Activated gamma-delta T cell treated with anti-CD3 and anti-CD28 coated beads, Interleukin-2, amount 50 U/mL, for 16 hours (primary cell): ENCODE measurements around the gene APCDD1.

Experiments
- DNase-seq: peaks from one replicate; pipeline ENCODE4 v3.0.0-alpha.2; 2020; ENCODE audit warnings: low read depth

The APCDD1 gene

GRCh38 chr18:10453806-10454680 lies at the start of gene APCDD1:
Gene APCDD1 (plus strand): TSS chr18:10454635. CDS start chr18:10454982, 347 bp downstream.
- no peak for DNase-seq

GRCh38 chr18:10405014-10405493 lies 49.4 kb upstream of the APCDD1 start:
- no peak for DNase-seq

- no peak for DNase-seq
Observed at GRCh38 chr18:10405816-10406663, 48.4 kb upstream of the APCDD1 start.

- no peak for DNase-seq
Observed at GRCh38 chr18:10408131-10408530, 46.3 kb upstream of the APCDD1 start.

DNA sequence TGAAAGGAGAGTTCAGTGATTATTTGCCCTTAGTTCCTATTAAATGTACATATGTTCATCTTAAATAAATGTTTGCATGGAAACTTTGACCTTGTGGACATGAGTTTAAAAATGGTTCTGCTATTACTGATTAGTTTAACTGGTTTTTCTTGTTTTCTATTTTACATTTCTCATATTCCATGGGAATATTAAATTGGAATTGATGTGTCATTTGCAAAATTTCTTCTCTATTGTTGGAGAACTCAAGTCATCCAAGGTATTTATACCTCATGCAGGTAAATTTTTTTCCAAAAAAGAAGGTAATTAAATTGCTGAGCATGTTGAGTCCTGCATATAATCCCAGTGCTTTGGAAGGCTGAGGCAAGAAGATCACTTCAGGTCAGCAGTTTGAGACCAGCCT lies 45.4 kb upstream of the APCDD1 start:
- DNase-seq: no peak

- DNase-seq: no peak
Observed at GRCh38 chr18:10410472-10411308, 43.7 kb upstream of the APCDD1 start.

- no peak for DNase-seq
Observed at GRCh38 chr18:10412933-10413332, 41.5 kb upstream of the APCDD1 start.

GRCh38 chr18:10413722-10414121 lies 40.7 kb upstream of the APCDD1 start:
- DNase-seq: no peak

GRCh38 chr18:10414293-10414842 lies 40.1 kb upstream of the APCDD1 start:
- DNase-seq: no peak

DNA sequence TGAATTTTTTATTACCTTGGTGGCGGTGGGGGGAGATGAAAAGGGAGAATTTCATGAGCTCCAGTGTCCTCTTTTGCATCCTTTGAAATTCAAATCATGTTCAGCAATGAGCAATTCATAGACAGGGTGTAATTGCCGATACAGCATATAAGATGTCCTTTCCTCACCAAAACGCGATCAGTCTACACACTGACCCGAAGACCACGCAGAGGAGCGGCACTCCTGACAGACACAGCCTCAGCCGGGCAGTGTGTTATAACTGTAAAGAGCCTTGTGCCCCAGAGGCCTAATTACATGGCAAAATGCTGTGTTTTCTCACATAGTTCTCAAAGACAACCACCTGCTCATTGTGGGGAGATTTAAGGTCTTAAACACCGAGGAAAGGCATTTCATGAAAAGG lies 38.4 kb upstream of the APCDD1 start:
- no peak for DNase-seq

DNA sequence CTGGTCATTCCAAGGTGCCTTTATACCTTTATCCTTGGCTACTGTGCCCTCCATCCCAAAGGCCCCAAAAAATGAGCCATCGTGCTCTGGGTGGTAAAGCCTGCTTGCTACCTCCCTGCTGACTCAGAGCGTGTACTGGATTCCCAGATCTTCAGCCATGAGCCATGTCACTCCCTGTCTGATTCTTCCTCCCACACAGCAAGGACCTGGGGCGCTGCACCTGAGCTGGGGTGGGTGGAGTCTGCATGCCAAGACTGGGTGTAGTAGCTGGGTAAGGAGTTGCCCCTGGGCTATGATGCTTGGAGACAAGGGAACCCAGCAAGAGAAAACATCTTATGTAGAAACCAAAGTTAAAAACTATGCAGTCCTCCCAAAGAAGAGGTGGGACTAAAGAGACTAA lies 37.2 kb upstream of the APCDD1 start:
- DNase-seq: no peak

DNA sequence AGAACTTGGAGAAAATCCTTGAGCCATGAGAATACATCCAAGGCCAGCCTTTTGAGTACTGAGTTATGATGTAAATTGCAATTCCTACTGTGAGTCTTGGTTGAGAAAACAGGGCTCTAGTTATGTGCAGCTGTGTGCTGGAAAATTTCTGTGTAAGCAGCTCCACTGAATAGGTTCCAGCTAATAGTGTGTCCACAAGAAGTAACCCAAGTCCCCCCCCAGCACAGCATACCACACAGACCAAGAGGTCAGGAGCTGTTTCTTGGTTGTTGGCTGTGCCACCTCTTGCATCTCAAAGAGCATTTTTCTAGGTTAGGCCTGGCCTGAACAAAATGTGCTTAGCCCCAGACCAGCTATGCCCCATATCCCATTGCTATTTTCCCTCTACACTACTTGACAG lies 36.8 kb upstream of the APCDD1 start:
- no peak for DNase-seq

GRCh38 chr18:10418836-10419235 lies 35.6 kb upstream of the APCDD1 start:
- no peak for DNase-seq

DNA sequence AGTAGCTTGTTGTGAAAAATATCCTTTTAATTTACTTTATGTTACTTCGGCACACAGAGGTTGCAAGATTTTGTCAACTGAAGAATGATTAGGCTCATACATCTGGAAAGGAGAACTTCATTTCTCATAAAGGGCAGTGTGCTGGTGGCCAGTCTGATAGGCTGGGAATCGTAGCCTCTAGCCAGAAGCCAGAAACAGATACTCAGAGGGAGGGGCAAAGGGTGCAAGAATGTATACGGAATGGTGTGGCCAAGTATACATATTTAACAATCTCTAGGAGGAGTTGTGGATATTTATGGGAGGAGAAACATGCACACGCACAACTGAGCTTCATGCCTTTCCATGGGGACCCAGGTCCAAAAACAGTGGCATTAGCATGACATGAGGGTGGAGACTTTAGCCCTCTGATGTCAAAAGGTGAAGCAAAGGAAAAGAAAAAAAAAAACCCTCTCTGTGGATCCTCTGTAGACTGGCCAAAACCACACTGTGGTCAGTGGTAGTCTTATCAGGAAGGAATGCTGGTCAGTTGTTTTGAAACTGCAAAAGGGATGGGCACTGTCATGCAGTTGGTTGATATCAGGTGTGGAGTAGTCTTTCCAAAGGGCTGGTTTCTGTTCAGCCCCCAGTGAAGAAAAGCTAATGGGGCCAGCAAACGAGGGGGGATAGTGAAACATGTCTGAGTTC lies 34.9 kb upstream of the APCDD1 start:
- DNase-seq: no peak

GRCh38 chr18:10420561-10421352 lies 33.7 kb upstream of the APCDD1 start:
- no peak for DNase-seq

- no peak for DNase-seq
Observed at GRCh38 chr18:10421859-10422258, 32.6 kb upstream of the APCDD1 start.

GRCh38 chr18:10422731-10423130 lies 31.7 kb upstream of the APCDD1 start:
- no peak for DNase-seq

DNA sequence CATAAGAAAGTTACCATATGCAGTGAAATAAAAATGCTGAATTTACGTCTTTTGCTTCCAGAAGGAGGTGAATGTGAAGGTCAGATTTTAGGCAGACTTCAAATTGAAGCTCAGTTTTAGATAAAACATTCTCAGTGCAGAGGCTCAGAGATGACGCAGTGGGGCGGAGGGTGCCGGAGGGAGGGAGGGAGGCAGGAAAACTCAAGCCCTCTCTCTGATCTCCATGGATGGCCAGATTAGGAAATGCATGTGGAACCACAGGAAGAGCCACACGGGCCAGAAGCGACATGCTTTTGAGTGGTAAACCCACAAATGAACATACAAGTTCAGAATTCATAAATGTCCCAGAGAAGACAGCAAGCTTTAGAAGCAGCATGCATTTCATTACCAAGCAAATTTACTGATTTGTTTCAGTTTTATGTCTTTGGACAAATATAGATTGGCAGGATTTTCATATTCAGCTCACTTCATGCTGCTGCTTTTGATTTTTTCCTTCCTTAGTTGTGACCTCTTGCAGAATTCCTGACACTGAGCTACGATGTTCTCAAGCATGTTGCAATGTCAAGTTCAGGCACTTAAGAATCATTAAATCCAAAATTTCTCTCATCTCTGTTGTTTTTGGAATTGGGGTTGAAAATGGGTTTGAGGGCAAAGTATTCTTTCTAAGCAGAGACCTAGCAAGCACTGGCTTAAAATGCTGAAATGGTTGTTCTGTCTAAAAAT lies 29.7 kb upstream of the APCDD1 start:
- DNase-seq: no peak

DNA sequence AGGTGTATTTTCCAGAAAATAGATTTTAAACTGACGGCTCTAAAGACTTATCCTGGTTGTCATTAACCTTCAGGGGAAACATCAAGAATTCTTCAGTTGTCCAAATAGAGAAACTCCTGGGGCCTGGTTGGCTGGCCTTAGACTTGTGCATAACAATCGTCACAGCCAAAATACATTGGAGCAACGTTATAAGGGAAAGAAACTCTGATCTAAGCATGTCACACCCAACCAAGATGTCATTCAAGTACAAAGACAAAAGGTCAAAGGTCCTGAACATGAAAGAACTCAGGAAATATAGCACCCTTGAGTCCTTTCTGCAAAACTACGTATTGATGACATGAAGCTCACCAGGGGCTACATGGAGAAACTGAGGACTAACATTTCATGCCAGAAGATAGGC lies 23.8 kb upstream of the APCDD1 start:
- DNase-seq: no peak

DNA sequence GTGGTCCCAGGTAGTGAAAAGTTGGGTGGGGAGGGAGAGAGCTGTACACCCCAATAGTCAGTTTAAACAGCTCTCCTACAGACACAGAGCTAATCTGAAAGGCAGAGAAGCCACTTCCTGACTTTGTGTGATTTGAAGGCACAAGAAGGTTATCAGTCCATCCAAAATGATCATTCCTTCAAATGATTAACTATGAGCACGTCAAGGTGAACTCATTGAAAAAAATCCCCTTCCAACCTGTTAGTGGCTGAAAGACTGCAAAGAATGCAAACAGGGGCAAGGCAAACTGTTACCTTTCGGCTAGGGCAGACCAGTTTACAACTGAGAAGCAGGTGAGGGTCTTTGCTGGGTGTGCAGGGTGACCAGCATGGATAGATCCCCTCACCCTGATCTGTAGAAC lies 22.8 kb upstream of the APCDD1 start:
- DNase-seq: no peak
